Activated CD8-positive, alpha-beta memory T cell treated with anti-CD3 and anti-CD28 coated beads, Interleukin-2, amount 10 ng/mL, durations not matched to agents 7 days and 5 days (primary cell): ENCODE measurements around the gene SLC39A10. TPM values are rescaled to one million over a fixed set of nuclear protein-coding genes. Genes with fewer than 3 reads are reported as not detected.

Experiments used
- ATAC-seq: fragments of 150-1000 bp; cut with Tn5 transposase; one replicate; pipeline ENCODE4 v1.10.0; 2021; ENCODE audit warnings: moderate library complexity
- CTCF ChIA-PET: fragments of 350-600 bp; sonication (Branson Sonifier 250); formaldehyde crosslinking; loops from one replicate; lab custom pipeline; 2021; ENCODE audit warnings: antibody characterized with exemption; lab: Charles Lee
- DNase-seq: peaks from one replicate; pipeline ENCODE4 v3.0.0-alpha.2; 2020
- H3K27ac Mint-ChIP-seq: one replicate; pipeline ENCODE4 v1.8.0; 2021; ENCODE audit warnings: mild to moderate bottlenecking, mixed read lengths
- H3K27me3 Mint-ChIP-seq: one replicate; pipeline ENCODE4 v1.8.0; 2021; ENCODE audit warnings: mixed read lengths
- H3K36me3 Mint-ChIP-seq: one replicate; pipeline ENCODE4 v1.8.0; 2021; ENCODE audit warnings: mild to moderate bottlenecking, mixed read lengths
- H3K4me1 Mint-ChIP-seq: one replicate; pipeline ENCODE4 v1.8.0; 2021; ENCODE audit warnings: mixed read lengths
- H3K4me3 Mint-ChIP-seq: one replicate; pipeline ENCODE4 v1.8.0; 2021; ENCODE audit warnings: mild to moderate bottlenecking, moderate library complexity, mixed read lengths
- H3K9me3 Mint-ChIP-seq: one replicate; pipeline ENCODE4 v1.8.0; 2022; ENCODE audit warnings: low read depth, mixed read lengths
- total RNA-seq, 2 experiments: library from RNA; stranded (reverse); gene quantifications; one replicate each; pipeline ENCODE4 v1.2.3, GENCODE V29; 2021

Gene SLC39A10
- total RNA-seq, 2 experiments from 2014 or later, result 29.4 to 40.3 TPM

DNA sequence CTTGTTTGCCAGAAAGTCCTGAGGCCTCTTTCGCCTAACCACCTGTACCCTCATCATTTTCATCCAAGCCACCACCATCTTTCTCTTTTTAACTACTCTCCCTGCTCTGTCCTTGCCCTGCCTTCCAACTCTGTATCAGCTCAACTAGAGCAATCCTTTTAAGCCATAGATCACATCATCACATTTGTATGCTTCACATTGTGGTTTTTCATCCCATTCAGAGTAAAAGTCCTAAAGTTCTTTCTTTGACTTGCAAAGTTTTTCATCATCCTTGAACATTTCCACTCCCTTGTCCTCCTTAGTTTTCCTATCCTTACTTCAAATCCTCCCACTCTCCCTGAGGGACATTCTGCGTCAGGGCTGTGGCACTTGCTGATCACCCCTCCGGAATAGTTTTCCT is 73.9 kb downstream of the SLC39A10 start:
- no peak for DNase-seq
- ATAC-seq, result no peak
- Mint-ChIP-seq H3K9me3 (no peaks in the 10 kb centered on the region), H3K36me3 (peaks cover 48% of the 10 kb centered on the region), H3K4me1 (peaks cover 4% of the 10 kb centered on the region), H3K27ac (no peak overlapping the region), H3K4me3 (no peak overlapping the region), H3K27me3 (no peaks in the 10 kb centered on the region)
- CTCF ChIA-PET, result interaction anchor here (1.3 kb wide), 1 partner anchor 9 kb away, joined by 3 read pairs; no protein-coding TSS in a partner anchor

DNA sequence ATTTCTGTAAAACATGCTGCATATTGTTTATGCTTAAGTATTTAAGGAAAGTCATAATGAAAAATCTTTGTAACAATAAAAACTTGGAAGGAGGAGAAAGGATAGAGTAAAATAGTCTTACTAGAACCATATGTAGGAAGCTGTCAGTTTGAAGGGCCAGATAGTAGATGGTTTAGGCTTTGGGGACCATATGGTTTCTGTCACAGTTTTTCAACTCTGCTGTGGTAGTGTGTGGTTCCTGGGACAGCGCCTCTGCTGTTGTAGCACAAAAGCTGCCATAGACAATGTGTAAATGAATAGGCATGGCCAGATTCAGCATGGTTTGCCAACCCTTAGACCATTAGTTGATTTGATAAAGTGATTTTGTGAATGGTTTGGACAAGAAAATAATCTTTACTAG is 75.5 kb downstream of the SLC39A10 start:
- CTCF ChIA-PET, result no interaction called here
- H3K27ac Mint-ChIP-seq, result no peak overlapping the region
- peaks cover 48% of the 10 kb centered on the region for H3K36me3 Mint-ChIP-seq
- H3K4me3 Mint-ChIP-seq, result no peak overlapping the region
- H3K27me3 Mint-ChIP-seq, result no peaks in the 10 kb centered on the region
- H3K4me1 Mint-ChIP-seq, result peaks cover 4% of the 10 kb centered on the region
- DNase-seq, result no peak
- ATAC-seq, result no peak
- no peaks in the 10 kb centered on the region for H3K9me3 Mint-ChIP-seq

DNA sequence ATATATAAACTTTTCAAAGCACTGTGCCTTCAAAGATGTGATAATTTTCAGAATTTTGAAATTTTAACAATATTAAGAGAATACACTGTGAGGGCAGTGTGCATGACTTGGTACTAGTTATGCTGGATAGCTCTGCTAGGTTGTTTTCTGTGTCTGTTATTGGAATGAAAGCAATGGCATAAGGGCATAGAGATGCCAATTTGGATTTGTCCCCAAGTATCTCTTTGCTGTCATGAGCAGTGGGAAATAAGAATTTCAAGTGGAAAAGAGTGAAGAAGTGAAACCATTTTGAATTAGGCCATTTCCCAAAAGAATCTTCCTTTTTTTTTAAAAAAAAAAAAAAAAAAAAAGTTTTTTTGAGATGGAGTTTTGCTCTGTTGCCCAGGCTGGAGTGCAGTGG is 76.8 kb downstream of the SLC39A10 start:
- Mint-ChIP-seq H3K27me3 (no peaks in the 10 kb centered on the region), H3K9me3 (no peaks in the 10 kb centered on the region), H3K27ac (no peak overlapping the region), H3K36me3 (peaks cover 47% of the 10 kb centered on the region), H3K4me1 (peaks cover 4% of the 10 kb centered on the region), H3K4me3 (no peak overlapping the region)
- ATAC-seq (no peak), DNase-seq (no peak)
- CTCF ChIA-PET, result interaction anchor here (0.7 kb wide), 1 partner anchor 911 kb away, joined by 3 read pairs; no protein-coding TSS in a partner anchor

GRCh38 chr2:195734395-195734794 is 77.4 kb downstream of the SLC39A10 start:
- ATAC-seq, result no peak
- Mint-ChIP-seq H3K27me3 (no peaks in the 10 kb centered on the region), H3K4me3 (no peak overlapping the region), H3K9me3 (no peaks in the 10 kb centered on the region), H3K27ac (no peak overlapping the region), H3K36me3 (peaks cover 44% of the 10 kb centered on the region), H3K4me1 (peaks cover 4% of the 10 kb centered on the region)
- no peak for DNase-seq
- CTCF ChIA-PET, result no interaction called here

DNA sequence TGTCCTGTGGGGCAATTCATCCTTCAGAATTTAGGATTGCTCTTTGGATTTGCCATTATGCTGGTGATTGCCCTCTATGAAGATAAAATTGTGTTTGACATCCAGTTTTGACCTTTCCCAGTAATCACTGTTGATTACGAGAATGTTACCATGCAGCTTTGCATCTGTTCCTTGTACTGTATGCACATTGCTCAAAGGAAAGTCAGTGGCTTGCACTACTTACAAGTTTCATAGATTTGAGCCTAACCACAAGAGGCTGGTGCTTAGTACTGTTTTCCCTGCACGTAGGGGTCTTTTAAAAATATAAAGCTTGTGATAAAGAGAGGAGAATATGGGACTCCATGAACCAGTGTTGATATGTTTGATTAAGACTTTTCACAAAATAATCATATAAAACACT is 77.9 kb downstream of the SLC39A10 start:
- Mint-ChIP-seq H3K27ac (no peak overlapping the region), H3K36me3 (peaks cover 39% of the 10 kb centered on the region)

GRCh38 chr2:195735347-195735746 is 78.3 kb downstream of the SLC39A10 start:
- Mint-ChIP-seq H3K4me1 (peaks cover 3% of the 10 kb centered on the region), H3K27ac (no peak overlapping the region), H3K27me3 (no peaks in the 10 kb centered on the region), H3K4me3 (no peak overlapping the region), H3K36me3 (peaks cover 36% of the 10 kb centered on the region), H3K9me3 (no peaks in the 10 kb centered on the region)
- DNase-seq, result no peak
- CTCF ChIA-PET, result interaction anchor here (0.7 kb wide), 1 partner anchor 30 kb away, joined by 3 read pairs; no protein-coding TSS in a partner anchor
- ATAC-seq, result no peak

More for the DNA sequence above, 77.9 kb downstream of the SLC39A10 start:
- no peak for ATAC-seq
- no peak for DNase-seq
- Mint-ChIP-seq H3K4me1 (peaks cover 4% of the 10 kb centered on the region), H3K27me3 (no peaks in the 10 kb centered on the region), H3K9me3 (no peaks in the 10 kb centered on the region), H3K4me3 (no peak overlapping the region)
- CTCF ChIA-PET, result interaction anchor here (0.7 kb wide), 1 partner anchor 30 kb away, joined by 3 read pairs; no protein-coding TSS in a partner anchor

GRCh38 chr2:195737511-195738325 is 80.7 kb downstream of the SLC39A10 start:
- no peak overlapping the region for H3K4me3 Mint-ChIP-seq
- no peak for DNase-seq
- CTCF ChIA-PET, result no interaction called here
- no peaks in the 10 kb centered on the region for H3K9me3 Mint-ChIP-seq
- H3K4me1 Mint-ChIP-seq, result no peaks in the 10 kb centered on the region
- peaks cover 21% of the 10 kb centered on the region for H3K36me3 Mint-ChIP-seq
- H3K27ac Mint-ChIP-seq, result no peak overlapping the region
- ATAC-seq, result no peak
- H3K27me3 Mint-ChIP-seq, result no peaks in the 10 kb centered on the region

DNA sequence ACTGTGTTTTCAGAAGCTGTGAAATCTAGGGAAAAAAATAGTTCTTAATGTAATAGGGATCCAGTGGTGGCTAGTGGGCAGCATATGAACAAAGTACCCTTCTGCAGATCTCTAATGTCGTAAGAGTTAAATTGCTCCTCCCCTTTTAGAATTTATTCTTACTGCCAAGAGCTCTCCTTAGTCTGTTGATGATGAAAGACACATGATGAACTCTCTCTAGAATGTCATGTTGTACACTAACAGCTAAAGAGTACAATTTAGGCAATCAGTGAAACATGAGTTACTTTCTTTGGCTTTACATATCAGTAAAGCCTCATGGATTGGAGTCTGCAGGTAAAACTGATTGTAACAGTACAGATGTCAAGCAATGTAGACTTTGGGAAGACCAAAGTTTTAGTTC is 84.2 kb downstream of the SLC39A10 start:
- H3K4me3 Mint-ChIP-seq, result no peak overlapping the region
- no peaks in the 10 kb centered on the region for H3K9me3 Mint-ChIP-seq
- CTCF ChIA-PET, result no interaction called here
- no peaks in the 10 kb centered on the region for H3K4me1 Mint-ChIP-seq
- H3K27me3 Mint-ChIP-seq, result no peaks in the 10 kb centered on the region
- H3K27ac Mint-ChIP-seq, result no peak overlapping the region
- peaks cover 14% of the 10 kb centered on the region for H3K36me3 Mint-ChIP-seq
- DNase-seq (no peak), ATAC-seq (no peak)

- Mint-ChIP-seq H3K36me3 (no peaks in the 10 kb centered on the region), H3K4me3 (no peak overlapping the region), H3K27me3 (no peaks in the 10 kb centered on the region), H3K27ac (no peak overlapping the region), H3K4me1 (no peaks in the 10 kb centered on the region), H3K9me3 (no peaks in the 10 kb centered on the region)
- CTCF ChIA-PET, result no interaction called here
- DNase-seq, result no peak
- no peak for ATAC-seq
These were observed 99.4 kb downstream of the SLC39A10 start for GRCh38 chr2:195756218-195756942.

DNA sequence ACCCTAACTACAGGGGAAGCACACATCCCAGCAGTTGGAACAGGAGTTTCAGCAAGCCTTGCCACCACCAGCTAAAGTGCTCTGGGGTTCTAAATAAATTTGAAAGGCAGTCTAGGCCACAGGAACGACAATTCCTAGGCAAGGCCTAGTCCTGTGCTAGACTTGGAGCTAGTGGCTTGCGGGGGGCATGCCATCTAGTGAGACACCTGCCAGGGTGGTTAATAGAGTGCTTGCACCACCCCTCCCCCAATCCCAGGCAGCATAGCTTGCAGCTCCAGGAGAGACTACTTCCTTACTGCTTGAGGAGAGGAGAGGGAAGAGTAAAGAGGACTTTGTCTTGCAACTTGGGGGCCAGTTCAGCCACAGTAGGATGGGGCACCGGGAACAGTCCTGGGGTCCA is 101.8 kb downstream of the SLC39A10 start:
- ATAC-seq (no peak), DNase-seq (no peak)
- Mint-ChIP-seq H3K4me1 (no peaks in the 10 kb centered on the region), H3K9me3 (peaks cover 4% of the 10 kb centered on the region), H3K27ac (no peak overlapping the region), H3K27me3 (no peaks in the 10 kb centered on the region), H3K4me3 (no peak overlapping the region), H3K36me3 (no peaks in the 10 kb centered on the region)
- CTCF ChIA-PET, result no interaction called here

- Mint-ChIP-seq H3K4me3 (no peak overlapping the region), H3K27ac (no peak overlapping the region), H3K9me3 (peaks cover 4% of the 10 kb centered on the region), H3K27me3 (no peaks in the 10 kb centered on the region), H3K36me3 (no peaks in the 10 kb centered on the region), H3K4me1 (no peaks in the 10 kb centered on the region)
- ATAC-seq (no peak), DNase-seq (no peak)
- CTCF ChIA-PET, result no interaction called here
These were observed 102.9 kb downstream of the SLC39A10 start for GRCh38 chr2:195759877-195760276.

- H3K27me3 Mint-ChIP-seq, result no peaks in the 10 kb centered on the region
- no peak for ATAC-seq
- no peaks in the 10 kb centered on the region for H3K36me3 Mint-ChIP-seq
- H3K4me1 Mint-ChIP-seq, result no peaks in the 10 kb centered on the region
- H3K9me3 Mint-ChIP-seq, result peaks cover 4% of the 10 kb centered on the region
- CTCF ChIA-PET, result no interaction called here
- H3K27ac Mint-ChIP-seq, result no peak overlapping the region
- H3K4me3 Mint-ChIP-seq, result no peak overlapping the region
- no peak for DNase-seq
These were observed 106.8 kb downstream of the SLC39A10 start for GRCh38 chr2:195763866-195764265.

DNA sequence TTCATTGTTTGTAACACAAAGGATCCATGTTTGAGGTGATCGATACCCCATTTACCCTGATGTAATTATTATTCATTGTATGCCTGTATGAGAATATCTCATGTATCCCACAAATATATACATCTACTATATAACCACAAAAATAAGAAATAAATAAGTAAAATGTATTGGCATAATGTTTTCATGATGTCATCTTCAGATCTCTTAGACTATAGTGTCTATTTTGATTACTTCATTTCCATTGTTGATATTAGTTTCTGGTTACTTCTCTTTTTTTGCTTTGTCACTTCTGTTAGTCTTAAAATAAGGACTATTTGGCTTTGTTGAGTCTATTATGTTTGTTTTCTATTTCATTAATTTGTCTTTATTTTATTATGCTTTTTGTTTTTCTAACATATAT is 109.7 kb downstream of the SLC39A10 start:
- Mint-ChIP-seq H3K4me3 (no peak overlapping the region), H3K9me3 (peaks cover 4% of the 10 kb centered on the region), H3K27me3 (no peaks in the 10 kb centered on the region), H3K27ac (no peak overlapping the region), H3K36me3 (no peaks in the 10 kb centered on the region), H3K4me1 (no peaks in the 10 kb centered on the region)
- DNase-seq (no peak), ATAC-seq (no peak)
- CTCF ChIA-PET, result interaction anchor here (0.7 kb wide), 2 partner anchors 17 to 302 kb away, joined by 3 read pairs; no protein-coding TSS in a partner anchor

- H3K27me3 Mint-ChIP-seq, result no peaks in the 10 kb centered on the region
- no peaks in the 10 kb centered on the region for H3K4me1 Mint-ChIP-seq
- H3K4me3 Mint-ChIP-seq, result no peak overlapping the region
- H3K36me3 Mint-ChIP-seq, result no peaks in the 10 kb centered on the region
- no peak overlapping the region for H3K27ac Mint-ChIP-seq
- DNase-seq (no peak), ATAC-seq (no peak)
- CTCF ChIA-PET, result no interaction called here
- no peaks in the 10 kb centered on the region for H3K9me3 Mint-ChIP-seq
These were observed 111.4 kb downstream of the SLC39A10 start for GRCh38 chr2:195768431-195768830.
